H9 (cell line): Measurements from ENCODE around the gene ARFGEF2. TPM values are rescaled to one million over a fixed set of nuclear protein-coding genes. Genes with fewer than 3 reads are reported as not detected.
"Not testable (repeated sequence)": the region's sequence is repeated elsewhere in the genome, so short reads cannot be mapped to it uniquely, and the experiment has no call there.

Experiments
- DNase-seq: peaks from one replicate; pipeline ENCODE4 v3.0.0-alpha.2; 2017
- H2AFZ ChIP-seq: one replicate; pipeline ENCODE4 v1.6.1; 2013; ENCODE audit warnings: mild to moderate bottlenecking, low read length, control low read depth, moderate library complexity
- H2AK5ac ChIP-seq: 2 replicates; pipeline ENCODE4 v1.6.1; 2013; ENCODE audit warnings: low read length, control low read depth, mixed read lengths; ENCODE audit not compliant: insufficient read length
- H2BK120ac ChIP-seq: one replicate; pipeline ENCODE4 v1.6.1; 2013; ENCODE audit warnings: low read depth, mild to moderate bottlenecking, low read length, control low read depth, inconsistent platforms; ENCODE audit not compliant: poor library complexity, severe bottlenecking
- H2BK12ac ChIP-seq: 2 replicates; pipeline ENCODE4 v1.6.1; 2013; ENCODE audit warnings: low read length, control low read depth, mixed read lengths, low read depth; ENCODE audit not compliant: insufficient read length
- H2BK15ac ChIP-seq: 2 replicates; pipeline ENCODE4 v1.6.1; 2013; ENCODE audit warnings: low read depth, low read length, control low read depth
- H2BK20ac ChIP-seq: one replicate; pipeline ENCODE4 v1.6.1; 2013; ENCODE audit warnings: low read depth, mild to moderate bottlenecking, low read length, control low read depth, inconsistent platforms; ENCODE audit not compliant: poor library complexity, severe bottlenecking
- H2BK5ac ChIP-seq: 2 replicates; pipeline ENCODE4 v1.6.1; 2013; ENCODE audit warnings: low read length, control low read depth, mixed read lengths; ENCODE audit not compliant: insufficient read length
- H3K14ac ChIP-seq: 2 replicates; pipeline ENCODE4 v1.6.1; 2013; ENCODE audit warnings: low read length, control low read depth; ENCODE audit not compliant: insufficient read depth
- H3K18ac ChIP-seq: 2 replicates; pipeline ENCODE4 v1.6.1; 2013; ENCODE audit warnings: low read depth, mild to moderate bottlenecking, mixed read lengths, low read length, control low read depth; ENCODE audit not compliant: insufficient read length
- H3K23ac ChIP-seq: 2 replicates; pipeline ENCODE4 v1.6.1; 2013; ENCODE audit warnings: low read length, control low read depth, mixed read lengths, low read depth; ENCODE audit not compliant: insufficient read length
- H3K23me2 ChIP-seq: 2 replicates; pipeline ENCODE4 v1.6.1; 2013; ENCODE audit warnings: low read depth, mild to moderate bottlenecking, mixed read lengths, low read length, control low read depth; ENCODE audit not compliant: insufficient read length, poor library complexity, severe bottlenecking
- H3K27ac ChIP-seq: 2 replicates; pipeline ENCODE4 v1.5.1; 2013; ENCODE audit warnings: low read length, control low read depth, mixed read lengths, low read depth; ENCODE audit not compliant: insufficient read length
- H3K27me3 ChIP-seq: 2 replicates; pipeline ENCODE4 v1.6.1; 2013; ENCODE audit warnings: low read length, control low read depth, inconsistent platforms; ENCODE audit not compliant: insufficient read depth
- H3K4ac ChIP-seq: 2 replicates; pipeline ENCODE4 v1.6.1; 2013; ENCODE audit warnings: low read depth, mild to moderate bottlenecking, control low read depth, inconsistent platforms, low read length, moderate library complexity
- H3K4me1 ChIP-seq: 2 replicates; pipeline ENCODE4 v1.6.1; 2013; ENCODE audit warnings: low read length, control low read depth, inconsistent platforms; ENCODE audit not compliant: insufficient read depth
- H3K4me2 ChIP-seq: 2 replicates; pipeline ENCODE4 v1.6.1; 2013; ENCODE audit warnings: low read length, control low read depth, mixed read lengths; ENCODE audit not compliant: insufficient read length, insufficient read depth
- H3K56ac ChIP-seq: 2 replicates; pipeline ENCODE4 v1.6.1; 2013; ENCODE audit warnings: low read depth, mild to moderate bottlenecking, mixed read lengths, low read length, control low read depth; ENCODE audit not compliant: insufficient read length
- H3K79me1 ChIP-seq: 2 replicates; pipeline ENCODE4 v1.6.1; 2013; ENCODE audit warnings: low read depth, mild to moderate bottlenecking, moderate library complexity, low read length, control low read depth, inconsistent platforms; ENCODE audit not compliant: insufficient read depth, poor library complexity, severe bottlenecking
- H3K79me2 ChIP-seq: 2 replicates; pipeline ENCODE4 v1.6.1; 2013; ENCODE audit warnings: low read length, control low read depth, inconsistent platforms; ENCODE audit not compliant: insufficient read depth
- H3K9ac ChIP-seq: 2 replicates; pipeline ENCODE4 v1.6.1; 2013; ENCODE audit warnings: low read length, control low read depth, mixed read lengths; ENCODE audit not compliant: insufficient read length; ENCODE audit errors: extremely low read depth
- H3K9me3 ChIP-seq: one replicate; pipeline ENCODE4 v1.6.1; 2013; ENCODE audit warnings: low read depth, low read length, inconsistent platforms; ENCODE audit not compliant: control insufficient read depth
- H3T11ph ChIP-seq: one replicate; pipeline ENCODE4 v1.6.1; 2013; ENCODE audit warnings: mild to moderate bottlenecking, low read length, control low read depth, inconsistent platforms
- H4K20me1 ChIP-seq: one replicate; pipeline ENCODE4 v1.6.1; 2013; ENCODE audit not compliant: control insufficient read depth, insufficient read length, insufficient read depth
- H4K5ac ChIP-seq: 2 replicates; pipeline ENCODE4 v1.6.1; 2013; ENCODE audit warnings: low read depth, mild to moderate bottlenecking, mixed read lengths, low read length, control low read depth; ENCODE audit not compliant: insufficient read length
- H4K8ac ChIP-seq: replicated peaks from 2 replicates; pipeline ENCODE4 v1.6.1; 2013; ENCODE audit warnings: low read length, control low read depth, mixed read lengths, low read depth; ENCODE audit not compliant: insufficient read length
- H4K91ac ChIP-seq: 2 replicates; pipeline ENCODE4 v1.6.1; 2013; ENCODE audit warnings: low read depth, mild to moderate bottlenecking, moderate library complexity, mixed read lengths, low read length, control low read depth; ENCODE audit not compliant: insufficient read length
- H3K27ac Mint-ChIP-seq, 3 experiments: 2 replicates in 2 of 3; 3 replicates in 1 of 3; pipeline ENCODE4 v1.8.0; 2020 to 2021; ENCODE audit warnings: mixed read lengths in 3 of 3, mild to moderate bottlenecking in 1 of 3, moderate library complexity in 1 of 3
- H3K27me3 Mint-ChIP-seq: 2 replicates; pipeline ENCODE4 v1.8.0; 2021; ENCODE audit warnings: low read depth, mild to moderate bottlenecking, moderate library complexity, mixed read lengths
- H3K36me3 Mint-ChIP-seq, 3 experiments: 2 replicates in 2 of 3; 3 replicates in 1 of 3; pipeline ENCODE4 v1.8.0; 2020 to 2021; ENCODE audit warnings: low read depth in 3 of 3, mixed read lengths in 3 of 3; ENCODE audit not compliant: insufficient read depth in 1 of 3
- H3K4me1 Mint-ChIP-seq, 2 experiments: 2 replicates each; pipeline ENCODE4 v1.8.0; 2020; ENCODE audit warnings: mixed read lengths in 2 of 2
- H3K4me3 Mint-ChIP-seq, 2 experiments: 2 replicates in 1 of 2; 3 replicates in 1 of 2; pipeline ENCODE4 v1.8.0; 2020 to 2021; ENCODE audit warnings: mild to moderate bottlenecking in 2 of 2, mixed read lengths in 2 of 2, moderate library complexity in 1 of 2
- H3K9me3 Mint-ChIP-seq, 2 experiments: 2 replicates in 1 of 2; 3 replicates in 1 of 2; pipeline ENCODE4 v1.8.0; 2020; ENCODE audit warnings: mild to moderate bottlenecking in 2 of 2, mixed read lengths in 2 of 2, moderate library complexity in 1 of 2
- WGBS: extraction: QIAGEN DNeasy Blood & Tissue Kit; methylation state at CpG from one replicate; pipeline ENCODE4 v1.1.7; 2013; ENCODE audit warnings: missing lambda C conversion rate, low lambda C conversion rate, mixed read lengths; ENCODE audit not compliant: insufficient read length; ENCODE audit errors: extremely low coverage; 5-methylcytosine and 5-hydroxymethylcytosine counted together
- total RNA-seq: library from RNA; stranded (reverse); gene quantifications from 2 replicates; pipeline ENCODE4 v1.2.1, GENCODE V29; 2021

Gene ARFGEF2
- total RNA-seq, 1 experiment from 2014 or later, result 16.6 TPM

GRCh38 chr20:48934966-48935365, 13.5 kb downstream of the ARFGEF2 start:
- no CpG with 5 or more reads among the region's 7 CpGs for WGBS
- H3K27ac ChIP-seq, result not testable (repeated sequence)
- H3K9me3 Mint-ChIP-seq, result peaks cover 9 to 11% of the 10 kb centered on the region in 2 experiments

GRCh38 chr20:48936178-48936577, 14.7 kb downstream of the ARFGEF2 start:
- not testable (repeated sequence) for H3K4me3 Mint-ChIP-seq, DNase-seq

More at GRCh38 chr20:48934966-48935365, 13.5 kb downstream of the ARFGEF2 start:
- Mint-ChIP-seq H3K27ac (peak overlapping the region in 1 of 3 experiments; percentile 26; a peak in 1 of 7 replicates), H3K36me3 (peaks cover 7 to 16% (median 13%) of the 10 kb centered on the region in 3 experiments; a peak in 5 of 7 replicates)
- not testable (repeated sequence) for H3K23ac ChIP-seq, H4K8ac ChIP-seq, H4K91ac ChIP-seq, H2AK5ac ChIP-seq, H3K9me3 ChIP-seq, H4K20me1 ChIP-seq, H3T11ph ChIP-seq, H3K4me2 ChIP-seq, H3K4ac ChIP-seq, H2AFZ ChIP-seq, H3K18ac ChIP-seq, H3K4me1 ChIP-seq, H3K23me2 ChIP-seq, H2BK12ac ChIP-seq, H3K56ac ChIP-seq, H4K5ac ChIP-seq, H3K9ac ChIP-seq, H2BK20ac ChIP-seq, H3K14ac ChIP-seq, H2BK15ac ChIP-seq, H3K4me1 Mint-ChIP-seq, DNase-seq, H3K27me3 ChIP-seq, H2BK120ac ChIP-seq, H2BK5ac ChIP-seq, H3K4me3 Mint-ChIP-seq, H3K27me3 Mint-ChIP-seq
- Histone ChIP-seq H3K79me2 (peaks cover 16% of the 10 kb centered on the region; the same call in 1 of the 2 replicates), H3K79me1 (peaks cover 23% of the 10 kb centered on the region)

More at GRCh38 chr20:48936178-48936577, 14.7 kb downstream of the ARFGEF2 start:
- not testable (repeated sequence) for H2BK5ac ChIP-seq, H3K27ac Mint-ChIP-seq, H2BK12ac ChIP-seq, H3K4me2 ChIP-seq, H4K20me1 ChIP-seq, H3T11ph ChIP-seq, H3K14ac ChIP-seq, H2BK120ac ChIP-seq, H3K23ac ChIP-seq, H2BK15ac ChIP-seq, H2BK20ac ChIP-seq, H3K23me2 ChIP-seq, H3K27me3 Mint-ChIP-seq, H3K9me3 ChIP-seq, H3K4ac ChIP-seq, H3K27ac ChIP-seq, H2AK5ac ChIP-seq, H3K4me1 Mint-ChIP-seq, H3K9ac ChIP-seq, H4K91ac ChIP-seq, H4K8ac ChIP-seq, H3K27me3 ChIP-seq, H3K4me1 ChIP-seq, H3K56ac ChIP-seq, H2AFZ ChIP-seq, H3K18ac ChIP-seq, H4K5ac ChIP-seq
- Histone ChIP-seq H3K79me2 (peaks cover 10% of the 10 kb centered on the region; the same call in 1 of the 2 replicates), H3K79me1 (peaks cover 23% of the 10 kb centered on the region)
- Mint-ChIP-seq H3K36me3 (peaks cover 7 to 16% (median 13%) of the 10 kb centered on the region in 3 experiments; a peak in 5 of 7 replicates), H3K9me3 (peaks cover 9 to 11% of the 10 kb centered on the region in 2 experiments)
- no CpG with 5 or more reads among the region's 30 CpGs for WGBS
